Measurements from ENCODE around the gene SLC25A48.

Gene SLC25A48

DNA sequence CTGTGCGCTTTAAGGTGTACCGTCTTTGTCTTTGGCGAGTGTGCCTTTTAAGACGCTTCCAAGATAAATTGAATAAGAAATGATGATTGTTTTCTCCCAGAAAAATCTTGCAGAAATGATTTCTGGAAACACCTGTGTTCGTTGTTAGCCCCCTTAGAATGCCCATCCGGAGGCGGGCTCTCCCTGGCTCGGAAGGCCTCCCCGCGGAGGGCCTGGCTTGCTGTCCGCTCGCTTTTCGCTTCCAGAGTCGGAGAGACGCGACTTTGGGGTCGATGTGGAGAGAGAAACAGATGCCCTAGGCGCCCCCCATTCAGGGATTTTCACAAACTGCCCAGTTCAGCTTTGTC lies 96.5 kb downstream of the SLC25A48 start:
- H3K4me2 ChIP-seq (ENCODE audit: low read length), result no peak overlapping the region
- H3K27ac ChIP-seq (ENCODE audit: low read depth, low read length, poor library complexity, severe bottlenecking), result no peak overlapping the region
- no peaks in the 10 kb centered on the region for H3K9me3 ChIP-seq (ENCODE audit: low read length)
- no peak overlapping the region for H2AFZ ChIP-seq (ENCODE audit: low read length)
- no peaks in the 10 kb centered on the region for H4K20me1 ChIP-seq (ENCODE audit: insufficient read depth, low read length)
- no peaks in the 10 kb centered on the region for H3K79me2 ChIP-seq (ENCODE audit: insufficient read depth, low read length)
- H3K27me3 ChIP-seq (ENCODE audit: insufficient read depth, low read length), result no peaks in the 10 kb centered on the region
- no peak overlapping the region for H3K9ac ChIP-seq (ENCODE audit: low read length)
- TF ChIP-seq, protein P1, sequence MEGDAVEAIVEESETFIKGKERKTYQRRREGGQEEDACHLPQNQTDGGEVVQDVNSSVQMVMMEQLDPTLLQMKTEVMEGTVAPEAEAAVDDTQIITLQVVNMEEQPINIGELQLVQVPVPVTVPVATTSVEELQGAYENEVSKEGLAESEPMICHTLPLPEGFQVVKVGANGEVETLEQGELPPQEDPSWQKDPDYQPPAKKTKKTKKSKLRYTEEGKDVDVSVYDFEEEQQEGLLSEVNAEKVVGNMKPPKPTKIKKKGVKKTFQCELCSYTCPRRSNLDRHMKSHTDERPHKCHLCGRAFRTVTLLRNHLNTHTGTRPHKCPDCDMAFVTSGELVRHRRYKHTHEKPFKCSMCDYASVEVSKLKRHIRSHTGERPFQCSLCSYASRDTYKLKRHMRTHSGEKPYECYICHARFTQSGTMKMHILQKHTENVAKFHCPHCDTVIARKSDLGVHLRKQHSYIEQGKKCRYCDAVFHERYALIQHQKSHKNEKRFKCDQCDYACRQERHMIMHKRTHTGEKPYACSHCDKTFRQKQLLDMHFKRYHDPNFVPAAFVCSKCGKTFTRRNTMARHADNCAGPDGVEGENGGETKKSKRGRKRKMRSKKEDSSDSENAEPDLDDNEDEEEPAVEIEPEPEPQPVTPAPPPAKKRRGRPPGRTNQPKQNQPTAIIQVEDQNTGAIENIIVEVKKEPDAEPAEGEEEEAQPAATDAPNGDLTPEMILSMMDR (IDR thresholded peaks at IDR 0.05; ENCODE audit: low read length), result no peak
- TF ChIP-seq EZH2 (IDR thresholded peaks at IDR 0.05; ENCODE audit: borderline replicate concordance, low read length), result no peak
- no peaks in the 10 kb centered on the region for H3K9me2 ChIP-seq (ENCODE audit: low read depth, low read length)
- H3K36me3 ChIP-seq (ENCODE audit: insufficient read depth, low read length), result no peaks in the 10 kb centered on the region
- no peaks in the 10 kb centered on the region for H3F3A ChIP-seq (ENCODE audit: insufficient read depth, low read length)
- H3K4me3 ChIP-seq (ENCODE audit: low read depth, low read length, poor library complexity, severe bottlenecking), result no peak overlapping the region
- no peaks in the 10 kb centered on the region for H3K4me1 ChIP-seq (ENCODE audit: insufficient read depth, low read length, severe bottlenecking)

DNA sequence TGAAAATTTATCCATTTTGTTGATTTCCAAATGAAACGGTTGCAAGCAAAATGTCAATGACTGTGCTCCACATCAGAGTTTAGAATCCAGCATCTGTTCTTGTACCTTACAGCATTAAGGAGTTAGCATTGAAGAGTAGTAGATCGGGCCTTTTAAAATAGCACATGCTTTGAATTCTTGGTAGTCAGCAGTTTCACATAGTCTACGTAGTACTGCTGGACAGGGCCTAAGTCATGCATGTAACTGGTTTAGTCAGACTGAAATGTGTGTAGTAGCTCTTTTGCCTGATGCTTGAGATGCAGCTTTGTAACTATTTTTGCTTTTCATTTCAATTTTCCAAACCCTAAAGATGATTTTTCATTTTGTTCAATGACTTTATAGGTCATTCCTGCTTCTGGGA lies 100.5 kb downstream of the SLC25A48 start:
- TF ChIP-seq, protein P1 (IDR thresholded peaks at IDR 0.05; ENCODE audit: low read length), result no peak
- TF ChIP-seq EZH2 (IDR thresholded peaks at IDR 0.05; ENCODE audit: borderline replicate concordance, low read length), result no peak
- Histone ChIP-seq H2AFZ (ENCODE audit: low read length) (no peak overlapping the region), H3K9ac (ENCODE audit: low read length) (no peak overlapping the region), H3K79me2 (ENCODE audit: insufficient read depth, low read length) (no peaks in the 10 kb centered on the region), H3K36me3 (ENCODE audit: insufficient read depth, low read length) (no peaks in the 10 kb centered on the region), H3F3A (ENCODE audit: insufficient read depth, low read length) (no peaks in the 10 kb centered on the region), H4K20me1 (ENCODE audit: insufficient read depth, low read length) (no peaks in the 10 kb centered on the region), H3K4me2 (ENCODE audit: low read length) (no peak overlapping the region), H3K4me3 (ENCODE audit: low read depth, low read length, poor library complexity, severe bottlenecking) (no peak overlapping the region), H3K9me2 (ENCODE audit: low read depth, low read length) (no peaks in the 10 kb centered on the region), H3K27me3 (ENCODE audit: insufficient read depth, low read length) (no peaks in the 10 kb centered on the region), H3K9me3 (ENCODE audit: low read length) (no peaks in the 10 kb centered on the region), H3K4me1 (ENCODE audit: insufficient read depth, low read length, severe bottlenecking) (no peaks in the 10 kb centered on the region), H3K27ac (ENCODE audit: low read depth, low read length, poor library complexity, severe bottlenecking) (no peak overlapping the region)

DNA sequence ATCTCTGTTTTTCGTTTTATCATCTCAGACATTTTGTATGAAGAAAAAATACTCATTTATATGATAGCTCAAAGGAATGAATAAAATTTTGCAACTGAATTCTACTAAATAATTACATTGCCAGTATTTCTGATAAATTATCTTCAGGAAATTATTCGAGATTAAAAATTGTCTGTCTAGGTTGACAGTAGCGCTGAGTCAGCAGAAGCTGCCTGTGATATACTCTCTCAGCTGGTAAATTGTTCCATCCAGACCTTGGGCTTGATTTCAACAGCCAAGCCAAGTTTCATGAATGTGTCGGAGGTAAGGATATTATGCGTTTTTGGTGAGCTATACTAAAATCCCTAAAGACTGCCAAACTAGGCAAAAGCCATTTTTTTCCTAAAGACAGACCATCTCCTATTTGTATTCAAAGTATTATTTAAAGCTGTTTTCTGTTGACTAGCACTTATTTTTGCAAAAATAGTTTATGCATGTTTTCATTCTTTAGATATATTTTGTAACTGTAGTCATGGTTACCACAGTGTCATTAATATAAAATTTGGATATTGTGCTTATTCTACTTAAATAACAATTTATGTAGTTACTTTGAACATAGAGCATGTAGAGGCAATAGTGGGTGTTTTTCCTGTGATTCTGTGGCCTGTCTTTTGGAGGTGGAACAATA lies 102.9 kb downstream of the SLC25A48 start:
- Histone ChIP-seq H4K20me1 (ENCODE audit: insufficient read depth, low read length) (no peaks in the 10 kb centered on the region), H3K9ac (ENCODE audit: low read length) (no peak overlapping the region), H2AFZ (ENCODE audit: low read length) (no peak overlapping the region), H3K9me3 (ENCODE audit: low read length) (no peaks in the 10 kb centered on the region), H3K27me3 (ENCODE audit: insufficient read depth, low read length) (no peaks in the 10 kb centered on the region), H3K79me2 (ENCODE audit: insufficient read depth, low read length) (no peaks in the 10 kb centered on the region), H3K4me3 (ENCODE audit: low read depth, low read length, poor library complexity, severe bottlenecking) (no peak overlapping the region), H3K36me3 (ENCODE audit: insufficient read depth, low read length) (no peaks in the 10 kb centered on the region), H3K4me1 (ENCODE audit: insufficient read depth, low read length, severe bottlenecking) (no peaks in the 10 kb centered on the region), H3K9me2 (ENCODE audit: low read depth, low read length) (no peaks in the 10 kb centered on the region), H3F3A (ENCODE audit: insufficient read depth, low read length) (no peaks in the 10 kb centered on the region), H3K27ac (ENCODE audit: low read depth, low read length, poor library complexity, severe bottlenecking) (no peak overlapping the region), H3K4me2 (ENCODE audit: low read length) (no peak overlapping the region)
- no peak for TF ChIP-seq EZH2 (IDR thresholded peaks at IDR 0.05; ENCODE audit: borderline replicate concordance, low read length)
- TF ChIP-seq, protein P1 (IDR thresholded peaks at IDR 0.05; ENCODE audit: low read length), result no peak
